B cell (primary cell): ENCODE data around the gene HK3.

Source experiments
- CTCF ChIP-seq: fragments of 200-600 bp; IDR thresholded peaks from one replicate; pipeline ENCODE4 v1.8.0; 2022; ENCODE audit warnings: antibody characterized with exemption, mild to moderate bottlenecking
- EZH2 ChIP-seq: IDR thresholded peaks from 2 replicates; pipeline ENCODE4 v1.6.1; 2012; ENCODE audit warnings: borderline replicate concordance, low read depth, mild to moderate bottlenecking, moderate library complexity, low read length; ENCODE audit not compliant: insufficient read depth, poor library complexity, severe bottlenecking

DNA sequence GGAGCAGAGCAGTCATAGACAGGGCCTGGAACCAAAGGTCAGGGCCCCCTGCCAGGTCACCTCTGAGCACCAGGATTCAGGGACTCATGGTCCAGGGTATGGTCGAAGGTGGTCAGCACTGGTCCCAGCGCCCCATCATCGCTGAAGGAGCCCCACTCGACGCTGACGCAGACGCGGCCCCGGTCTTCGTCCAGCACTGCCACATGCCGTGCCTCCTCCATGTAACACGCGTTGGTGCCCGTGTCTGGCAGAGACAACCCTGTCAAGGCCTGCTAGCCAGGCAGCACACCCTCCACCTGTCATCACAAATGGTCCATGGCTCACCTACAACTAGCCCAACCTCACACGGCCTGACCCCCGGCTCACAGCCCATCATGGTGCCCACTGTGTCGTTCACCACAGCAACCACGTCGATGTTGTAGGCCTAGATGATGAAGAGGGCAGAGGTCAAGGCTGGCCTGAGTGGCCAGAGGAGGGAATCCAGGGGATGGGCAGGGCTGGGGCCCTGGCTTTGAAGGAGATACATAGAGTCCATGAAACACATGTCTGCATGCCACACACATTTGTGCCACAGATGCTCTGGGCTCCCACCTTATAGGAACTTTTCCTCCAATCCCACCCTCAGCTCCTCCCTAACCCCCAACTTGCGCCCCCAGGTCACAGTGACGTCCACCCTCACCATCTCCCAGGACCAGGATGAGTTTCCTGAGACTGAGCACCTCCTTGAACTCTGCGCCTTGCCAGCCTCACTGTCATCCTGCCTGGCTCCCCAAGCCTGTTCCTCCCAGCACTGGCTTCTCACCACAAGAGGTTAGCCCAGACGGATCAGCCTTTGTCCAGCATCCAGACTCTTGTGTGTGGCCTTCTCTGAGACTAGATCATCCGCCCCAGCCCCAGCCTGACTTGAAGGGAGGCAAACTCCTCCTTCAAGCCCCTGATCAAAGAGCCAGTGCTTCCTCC lies 9.5 kb downstream of the HK3 start:
- TF ChIP-seq CTCF, result no peak
- TF ChIP-seq EZH2, result no peak
